Activated CD4-positive, alpha-beta T cell treated with anti-CD3 and anti-CD28 coated beads for 4 hours (primary cell): Measurements from ENCODE around the gene A2M.

ENCODE experiments used
- DNase-seq, 2 donors: peaks; one replicate each; pipeline ENCODE4 v3.0.0-alpha.2; 2020

Gene A2M

DNA sequence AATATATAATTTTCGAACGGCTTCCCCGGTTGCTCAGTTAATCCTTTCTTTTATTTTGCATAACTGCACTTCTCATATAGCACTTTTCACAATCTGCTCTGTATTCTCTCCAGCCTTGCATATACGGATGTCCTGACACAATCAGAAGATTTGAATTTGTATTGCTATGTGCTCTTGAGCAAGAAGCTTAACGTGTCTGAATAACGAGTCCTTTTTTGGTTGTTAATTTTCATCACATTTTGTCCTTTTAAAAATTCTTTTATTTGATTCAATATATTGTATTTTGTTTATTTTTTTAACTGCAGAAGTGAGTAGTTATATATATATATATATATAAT, 17.6 kb downstream of the A2M start:
- no peak for DNase-seq

DNA sequence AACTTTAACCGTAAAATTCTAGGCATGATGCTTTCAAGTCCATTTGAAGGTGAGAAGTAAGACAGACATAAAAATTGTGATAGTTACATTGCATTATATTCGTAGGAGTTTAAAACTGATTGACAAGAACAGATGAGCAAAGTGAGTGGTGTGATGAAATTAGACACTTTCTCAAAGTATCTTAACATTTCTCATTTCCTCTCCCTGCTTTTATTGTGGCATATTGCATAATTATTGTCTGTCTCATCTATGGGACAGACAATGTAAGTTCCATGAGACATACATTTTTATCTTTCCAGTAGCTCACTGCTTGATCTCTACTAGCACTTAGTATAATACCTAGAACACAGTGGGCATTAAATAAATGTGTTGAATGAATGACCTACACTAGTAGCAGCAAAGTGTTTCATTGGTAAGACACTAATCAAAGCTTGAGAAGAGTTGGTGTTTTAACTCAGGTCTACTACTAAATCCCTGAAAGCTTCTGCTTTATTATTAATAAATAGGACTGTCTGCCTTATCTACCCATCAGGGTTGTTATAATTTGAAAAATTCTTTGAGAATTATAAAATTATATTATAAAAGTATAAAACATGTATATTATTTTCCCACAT, 19.0 kb downstream of the A2M start:
- DNase-seq, result no peak

DNA sequence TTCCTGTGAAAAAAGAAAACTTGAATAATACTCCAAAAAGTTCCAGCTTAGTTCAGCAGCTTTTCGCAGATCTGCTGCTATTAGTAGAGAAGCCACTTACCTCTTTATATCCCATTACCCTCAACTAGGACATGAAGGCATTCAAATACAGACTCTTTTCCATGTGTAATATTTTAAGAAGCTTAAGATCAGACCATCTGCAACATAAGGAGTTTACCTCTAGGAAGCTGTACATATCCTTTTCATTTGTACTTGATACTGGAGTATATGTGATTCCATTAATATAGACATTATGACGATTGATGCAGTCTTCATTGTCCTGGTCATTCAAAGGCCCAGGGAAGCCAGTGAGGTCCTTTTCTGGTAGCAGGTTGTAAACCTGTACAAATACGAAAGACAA, 20.4 kb downstream of the A2M start:
- DNase-seq, result no peak

DNA sequence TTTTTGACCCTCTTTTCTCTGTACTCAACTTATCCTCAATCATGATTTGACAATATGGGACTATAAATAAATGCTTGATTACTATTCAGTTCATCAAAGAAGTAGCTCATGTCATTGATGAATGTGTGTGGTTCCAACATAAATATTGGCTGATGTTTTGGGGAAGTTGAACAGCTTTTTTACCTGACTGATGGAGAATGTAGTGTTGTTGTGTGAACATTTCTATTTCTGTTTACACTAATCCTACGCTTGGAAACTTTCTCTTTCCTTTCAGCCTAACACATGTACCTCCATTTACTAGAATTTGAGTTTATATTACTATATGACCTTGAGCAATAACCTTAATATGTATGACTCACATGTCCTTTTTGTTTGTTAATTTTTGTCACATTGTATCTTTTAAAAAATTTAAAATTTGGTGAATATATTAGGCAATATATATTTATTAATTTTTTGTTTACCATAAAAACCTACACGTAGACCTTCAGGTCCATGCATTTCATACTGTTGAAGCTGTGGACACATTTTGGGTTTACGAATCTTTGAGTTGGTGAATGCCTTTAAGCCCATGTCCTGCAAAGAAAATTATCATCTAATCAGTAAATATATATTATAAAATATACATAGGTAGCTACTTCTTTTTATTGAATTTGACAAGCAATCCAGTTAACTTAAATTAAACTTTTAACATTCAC, 21.1 kb downstream of the A2M start:
- no peak for DNase-seq

DNA sequence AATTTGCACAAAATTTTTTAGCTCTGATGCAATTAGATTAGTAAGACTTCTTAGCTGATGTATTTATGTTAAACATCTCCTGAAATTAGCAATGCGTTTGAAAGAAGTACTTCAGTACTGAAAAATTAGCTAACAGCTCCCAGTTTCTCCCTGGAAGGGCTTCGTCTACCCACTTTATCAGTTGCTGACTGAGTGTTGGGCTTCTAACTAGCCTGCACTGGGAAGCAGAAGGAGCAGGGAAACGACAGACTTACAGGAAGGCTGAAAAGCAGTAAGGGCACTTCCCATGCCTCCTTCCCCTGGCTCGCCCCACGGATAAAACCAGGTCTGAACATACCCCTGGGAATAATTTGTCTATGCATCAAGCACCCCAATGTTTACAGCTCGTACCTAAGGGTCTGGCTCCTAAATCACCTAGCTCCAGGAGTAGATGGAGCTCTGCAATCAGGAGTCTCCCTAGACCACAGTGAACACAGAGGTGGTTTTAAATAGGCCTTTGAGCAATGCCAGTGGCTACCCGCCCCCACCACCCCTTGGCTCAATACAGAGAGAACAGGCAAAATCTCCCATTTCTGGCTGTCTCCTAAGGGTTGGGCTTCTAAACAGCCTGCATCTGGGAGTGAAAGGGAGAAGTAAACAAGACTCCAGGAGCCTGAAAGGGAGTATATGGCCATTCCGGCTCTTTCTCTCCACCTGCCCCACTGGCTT, 23.7 kb downstream of the A2M start:
- no peak for DNase-seq

DNA sequence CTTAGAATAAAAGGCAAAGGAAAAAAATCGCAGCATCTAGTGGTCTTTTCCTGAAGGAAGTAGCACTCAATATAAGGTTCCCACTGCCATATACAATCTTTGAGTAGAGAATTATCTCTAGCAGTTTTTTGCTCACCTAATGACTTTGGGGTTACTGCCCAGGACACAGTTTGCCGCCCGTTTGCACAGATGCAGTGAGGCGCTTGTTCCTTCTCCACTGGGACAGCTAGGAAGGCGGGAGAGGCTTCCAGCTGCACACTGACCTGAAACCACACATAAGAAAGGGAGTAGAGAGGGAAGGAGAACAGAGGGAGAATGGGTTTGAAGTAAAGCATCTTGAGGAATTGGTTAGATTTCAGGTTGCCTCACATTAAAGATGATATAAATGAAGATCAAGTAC, 25.5 kb downstream of the A2M start:
- no peak for DNase-seq

DNA sequence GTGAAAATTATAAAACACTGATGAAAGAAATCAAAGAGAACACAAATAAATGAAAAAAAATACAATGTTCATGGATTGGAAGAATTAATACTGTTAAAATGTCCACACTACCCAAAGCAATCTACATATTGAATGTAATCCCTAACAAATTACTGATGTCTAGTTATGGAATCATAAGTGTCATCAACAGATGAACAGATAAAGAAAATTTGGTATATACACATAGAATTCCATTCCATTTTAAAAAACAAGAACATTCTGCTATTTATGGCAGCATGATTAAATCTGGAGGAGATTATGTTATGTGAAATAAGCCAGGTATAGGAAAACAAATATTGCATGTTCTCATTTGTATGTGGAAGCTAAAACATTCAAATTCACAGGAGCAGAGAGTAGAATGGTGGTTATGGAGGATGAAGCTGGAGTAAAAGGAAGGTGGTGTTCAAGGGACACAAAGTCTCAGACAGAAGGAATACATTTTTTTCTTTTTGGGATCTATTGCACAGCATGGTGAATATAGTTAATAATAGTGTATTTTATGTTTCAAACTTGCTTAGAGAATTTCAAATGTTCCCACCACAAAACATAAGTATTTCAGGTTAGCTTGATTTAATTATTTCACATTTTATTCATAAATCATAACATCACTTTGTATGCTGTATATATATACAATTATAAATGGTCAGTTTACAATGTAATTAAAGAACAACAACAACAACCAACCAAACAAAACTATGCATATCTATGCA, 28.5 kb downstream of the A2M start:
- no peak for DNase-seq

DNA sequence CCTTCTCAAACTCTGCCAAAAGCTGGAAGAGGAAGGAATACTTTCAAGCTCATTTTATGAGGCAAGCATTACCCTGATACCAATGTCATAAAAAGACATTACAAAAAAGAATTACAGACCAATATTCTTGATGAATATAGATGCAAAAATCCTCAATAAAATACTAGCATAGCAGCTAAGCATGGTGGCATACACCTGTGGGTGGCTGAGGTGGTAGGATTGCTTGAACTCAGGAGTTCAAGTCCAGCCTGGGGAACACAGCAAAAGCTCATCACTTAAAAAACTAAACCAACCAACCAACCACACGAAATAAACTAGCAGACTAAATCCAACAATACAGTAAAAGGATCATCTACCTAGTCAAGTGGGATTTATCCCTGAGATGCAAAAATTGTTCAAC, 29.6 kb downstream of the A2M start:
- no peak for DNase-seq

DNA sequence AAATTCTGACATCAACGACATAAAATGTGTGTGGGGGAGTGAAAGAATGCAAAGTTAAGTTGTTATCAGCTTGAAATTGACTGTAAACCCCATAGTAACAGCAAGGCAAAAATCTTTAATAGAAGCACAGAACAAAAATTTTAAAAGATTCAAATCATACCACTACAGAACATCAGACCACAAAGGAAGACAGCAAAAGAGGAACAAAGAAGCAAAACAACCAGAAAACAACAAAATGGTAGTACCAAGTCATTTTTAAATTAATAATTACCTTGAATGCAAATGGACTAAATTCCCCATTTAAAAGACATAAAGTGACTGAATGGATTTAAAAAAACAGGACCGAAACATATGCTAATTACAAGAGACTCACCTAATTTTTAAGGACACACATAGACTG, 31.3 kb downstream of the A2M start:
- DNase-seq, result no peak

DNA sequence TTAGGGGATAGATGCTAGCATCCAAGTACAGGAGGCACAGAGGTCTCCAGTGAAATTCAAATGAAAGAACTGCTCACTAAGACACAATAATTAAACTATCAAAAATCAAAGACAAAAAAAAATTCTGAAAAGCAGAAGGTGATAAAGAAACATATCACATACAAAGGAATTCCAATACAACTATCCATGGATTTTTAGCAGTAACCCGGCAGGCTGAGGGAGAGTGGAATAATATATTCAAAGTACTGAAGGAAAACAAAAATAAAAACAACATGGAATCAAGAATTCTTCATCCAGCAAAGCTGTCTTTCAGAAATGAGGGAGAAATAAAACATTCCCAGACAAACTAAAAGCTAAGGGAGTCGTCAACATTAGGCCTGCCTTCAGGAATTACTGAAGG, 31.9 kb downstream of the A2M start:
- DNase-seq, result no peak

DNA sequence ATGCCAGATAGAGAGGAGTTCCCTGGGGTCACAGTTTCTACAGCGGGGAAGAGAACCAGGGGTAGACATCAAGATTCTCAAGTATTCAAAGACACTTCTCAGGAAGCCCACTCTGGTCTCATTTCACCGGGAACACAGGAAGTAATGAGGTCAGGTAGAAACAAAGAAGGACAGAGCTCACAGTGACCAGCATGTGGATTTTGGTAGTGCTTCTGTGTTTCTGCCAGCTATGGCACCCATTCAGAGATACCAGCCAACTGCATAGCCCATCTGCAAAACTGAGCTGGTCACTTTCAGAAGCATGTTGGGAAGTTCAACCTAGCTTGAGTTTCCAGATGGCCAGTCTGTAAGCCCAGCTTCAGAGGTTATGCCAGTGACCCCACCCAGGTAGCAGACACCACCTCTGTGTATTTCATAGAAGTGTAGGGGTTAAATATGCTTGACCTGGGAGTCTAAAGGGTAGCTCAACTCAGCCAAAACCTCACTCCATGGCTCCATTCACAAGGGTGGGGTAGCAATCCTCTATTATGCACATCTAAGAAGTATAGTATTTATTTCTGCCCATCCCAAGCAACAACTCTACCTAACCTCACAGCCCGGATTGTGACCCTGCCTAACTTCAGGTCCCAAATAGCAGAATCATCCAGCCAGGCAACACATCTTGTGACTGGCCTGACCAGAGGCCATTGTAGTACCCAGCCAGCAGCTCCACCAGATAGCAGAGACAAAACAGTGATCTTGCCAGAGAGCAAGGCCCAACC, 33.9 kb downstream of the A2M start:
- no peak for DNase-seq

DNA sequence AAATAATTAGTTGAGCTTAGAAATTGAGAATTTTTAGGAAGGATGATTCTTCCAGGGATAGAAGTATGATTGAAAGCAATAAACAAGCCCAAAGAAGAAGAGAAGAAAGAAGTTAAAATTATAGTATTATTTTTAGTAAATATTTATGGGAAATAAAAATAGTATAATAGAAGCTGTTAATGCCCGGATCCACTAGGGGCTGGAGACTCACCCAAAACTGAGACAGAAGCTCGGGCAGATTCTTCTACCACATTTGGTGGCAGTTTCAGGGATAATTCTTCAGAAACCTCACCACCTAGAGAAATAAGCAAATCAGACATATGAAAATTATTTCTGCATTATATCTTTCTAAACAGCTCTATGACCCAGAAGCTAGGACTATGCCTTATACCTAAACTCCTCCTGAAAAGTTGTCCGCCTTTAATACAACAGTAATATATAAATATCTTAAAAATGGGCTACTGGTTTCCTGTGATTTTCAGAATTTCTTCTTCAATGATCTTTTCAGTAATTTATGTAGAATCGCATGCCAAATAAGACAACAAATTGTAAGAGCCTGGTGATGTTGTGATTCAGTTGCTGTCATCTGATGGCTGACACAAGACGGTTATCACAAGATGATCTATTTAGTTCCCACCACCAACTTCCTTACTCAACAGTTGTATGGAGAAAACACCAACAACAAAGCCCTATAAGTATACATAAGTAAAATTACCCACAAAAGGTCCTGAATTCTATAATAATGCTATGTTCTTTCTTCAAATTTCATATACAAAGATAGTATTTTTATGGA, 35.6 kb downstream of the A2M start:
- no peak for DNase-seq

DNA sequence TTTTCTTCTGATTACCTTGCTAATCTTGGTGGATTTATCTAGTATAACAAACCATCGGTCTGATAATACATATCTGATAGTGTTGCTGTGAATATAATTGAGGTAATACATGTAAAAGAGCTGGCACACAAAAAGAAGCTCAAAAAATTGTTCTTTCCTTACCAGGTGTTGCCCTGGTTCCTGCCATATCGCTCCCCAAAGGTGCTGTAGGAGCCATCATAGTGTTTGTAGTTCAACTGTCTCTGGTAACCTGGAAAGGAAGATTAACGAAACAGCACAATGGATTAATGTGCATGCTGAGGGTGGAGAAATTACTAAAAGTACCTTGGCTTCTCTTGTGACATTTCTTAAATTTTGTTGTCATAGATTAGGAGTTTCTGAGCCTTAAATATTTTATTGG, 36.6 kb downstream of the A2M start:
- no peak for DNase-seq

DNA sequence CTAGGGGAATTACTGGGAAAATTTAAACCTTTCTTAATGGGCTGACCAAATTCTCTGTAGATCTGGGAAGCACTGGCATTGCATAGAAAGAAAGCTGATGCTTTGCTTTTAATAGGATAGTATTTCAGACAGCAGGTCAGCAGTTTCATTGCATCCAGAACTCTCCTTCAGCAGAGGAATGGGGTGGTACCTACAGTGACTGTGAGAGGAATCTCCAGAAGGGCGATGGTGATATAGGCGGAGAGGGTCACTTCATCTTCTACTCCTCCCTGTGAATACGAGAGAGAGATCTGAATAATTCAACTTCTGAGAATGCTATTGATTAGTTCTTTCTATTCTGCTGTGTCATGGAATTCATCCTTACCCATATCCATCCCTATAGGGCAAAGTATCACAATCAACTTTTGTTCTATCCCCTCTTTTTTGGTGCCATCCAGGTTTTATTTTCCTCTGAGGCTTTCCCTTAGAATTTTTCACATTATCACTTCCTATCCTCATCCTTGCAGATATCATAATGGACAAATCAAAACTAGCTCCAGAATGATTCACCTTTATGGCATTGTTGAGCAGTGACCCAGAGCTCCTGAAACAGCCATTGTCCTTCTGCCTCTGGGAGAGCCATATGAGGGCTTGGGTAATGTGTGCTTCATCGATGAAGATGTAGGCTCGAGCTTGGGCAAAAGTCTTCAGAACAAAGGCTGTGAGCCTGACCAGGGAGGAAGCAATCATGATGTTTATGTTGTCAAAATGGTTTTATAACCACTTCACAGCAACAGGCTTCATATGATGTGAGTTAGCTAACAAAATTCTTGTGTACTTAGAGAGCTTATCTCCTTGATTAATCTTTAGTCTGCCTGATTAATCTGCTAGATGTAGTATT, 38.3 kb downstream of the A2M start:
- DNase-seq, result no peak

DNA sequence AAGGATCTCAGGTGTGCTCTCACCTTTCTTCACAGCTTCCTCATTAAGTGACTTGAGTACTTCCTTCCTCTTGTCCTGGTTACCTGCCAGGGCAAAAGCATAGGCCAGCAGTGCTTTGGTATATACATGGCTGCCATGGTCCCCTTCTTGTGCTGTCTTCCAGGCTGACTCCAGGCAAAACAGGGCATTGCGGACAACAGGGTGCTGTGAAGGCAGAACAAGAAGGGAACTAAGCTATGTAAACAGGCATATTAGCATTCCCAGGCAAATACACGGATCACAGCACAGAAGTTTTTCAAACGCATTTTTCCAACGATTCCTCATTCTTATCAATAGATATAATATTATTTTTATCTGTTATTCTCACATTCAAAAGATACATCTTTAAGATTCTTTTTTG, 39.0 kb downstream of the A2M start:
- no peak for DNase-seq

DNA sequence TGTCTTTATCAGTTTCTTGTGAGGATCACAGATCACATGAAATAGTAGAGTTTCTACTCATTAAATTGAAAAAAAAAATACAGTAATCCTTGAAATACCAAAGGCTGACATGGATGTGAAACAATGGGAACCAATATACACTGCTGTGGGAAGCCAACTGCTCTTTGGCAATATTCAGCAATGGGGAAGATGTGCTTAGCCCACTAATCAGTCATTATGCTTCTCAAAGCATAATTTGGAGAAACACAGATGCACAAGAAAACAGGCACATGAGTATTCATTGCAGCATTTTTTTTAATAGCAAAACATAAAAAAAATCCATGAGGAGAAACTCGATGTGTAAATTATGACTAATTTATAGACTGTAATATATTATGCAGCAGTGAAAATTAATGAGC, 40.6 kb downstream of the A2M start:
- DNase-seq, result no peak

DNA sequence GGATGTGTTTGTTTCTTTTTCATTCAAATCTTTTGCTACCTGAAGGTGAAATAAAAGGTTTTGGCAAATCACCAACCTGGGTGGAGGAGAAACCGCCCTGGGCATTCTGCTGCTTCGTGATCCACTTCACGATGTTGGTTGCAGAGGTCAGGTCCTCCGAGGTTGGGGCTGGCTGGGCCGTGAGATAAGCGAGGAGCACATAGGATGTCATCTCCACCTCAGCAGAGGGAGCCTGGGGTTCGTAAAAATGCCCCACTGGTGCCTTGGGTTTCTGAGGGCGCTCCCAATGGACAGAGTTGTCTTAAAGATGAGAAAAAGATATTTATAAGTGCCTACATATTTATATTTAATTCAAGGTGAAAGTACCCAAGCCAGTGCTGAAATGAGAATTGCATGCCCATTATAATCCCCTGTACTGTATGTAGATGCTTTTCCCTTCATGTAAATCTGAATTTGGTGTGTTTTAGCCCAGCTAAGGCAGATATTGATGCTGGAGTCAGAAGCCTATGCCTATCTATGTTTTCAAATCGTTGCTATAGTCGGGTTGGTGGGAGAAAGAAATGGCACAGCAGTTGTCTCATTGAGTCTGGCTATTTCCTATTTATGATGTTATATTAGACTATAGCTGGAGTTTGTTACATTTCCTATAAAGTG, 41.1 kb downstream of the A2M start:
- no peak for DNase-seq

DNA sequence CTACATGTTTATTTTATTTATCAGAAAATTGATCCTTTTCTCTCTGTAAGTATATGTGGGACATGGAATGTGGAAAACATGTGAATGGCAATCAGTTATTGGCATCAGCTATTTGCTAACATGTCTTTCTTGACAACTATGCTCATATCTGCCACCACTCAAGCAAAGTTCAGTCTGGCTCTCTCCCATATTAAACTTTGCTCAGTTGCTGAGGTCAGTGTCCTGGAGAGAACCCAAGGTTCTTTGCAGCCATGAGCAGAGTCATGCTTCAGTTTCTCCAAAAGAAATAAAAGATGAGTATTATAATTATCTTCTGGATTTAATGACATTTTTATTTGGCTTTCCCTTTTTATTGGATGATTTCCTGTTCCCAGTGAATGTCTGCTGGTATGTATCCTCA, 42.6 kb downstream of the A2M start:
- DNase-seq, result no peak

DNA sequence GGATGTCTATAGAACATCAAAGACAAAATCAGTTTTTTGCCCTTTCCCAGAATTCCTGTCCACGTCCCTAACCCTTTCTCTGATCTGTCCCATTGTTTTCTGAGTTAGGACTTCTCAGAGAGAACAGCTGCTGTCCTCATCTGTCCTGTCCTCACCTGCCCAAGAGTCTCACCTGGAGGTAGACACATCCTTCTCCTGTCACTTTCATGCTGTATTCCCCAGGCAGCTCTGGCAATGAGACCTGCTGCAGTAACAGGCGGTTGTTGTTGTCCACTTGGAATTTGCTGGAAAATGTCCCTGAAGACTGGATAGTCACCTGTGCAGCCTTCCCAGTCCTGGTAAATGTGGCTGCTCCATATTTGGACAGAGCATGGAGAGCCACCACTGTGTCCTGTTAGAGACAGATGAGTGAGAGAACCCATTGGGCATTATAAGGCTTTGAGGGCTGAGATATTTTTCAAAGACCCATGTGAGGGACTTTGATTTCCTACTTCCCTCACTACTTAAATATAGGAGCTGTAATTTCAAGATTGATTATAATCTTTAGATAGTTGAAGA, 43.2 kb downstream of the A2M start:
- no peak for DNase-seq

DNA sequence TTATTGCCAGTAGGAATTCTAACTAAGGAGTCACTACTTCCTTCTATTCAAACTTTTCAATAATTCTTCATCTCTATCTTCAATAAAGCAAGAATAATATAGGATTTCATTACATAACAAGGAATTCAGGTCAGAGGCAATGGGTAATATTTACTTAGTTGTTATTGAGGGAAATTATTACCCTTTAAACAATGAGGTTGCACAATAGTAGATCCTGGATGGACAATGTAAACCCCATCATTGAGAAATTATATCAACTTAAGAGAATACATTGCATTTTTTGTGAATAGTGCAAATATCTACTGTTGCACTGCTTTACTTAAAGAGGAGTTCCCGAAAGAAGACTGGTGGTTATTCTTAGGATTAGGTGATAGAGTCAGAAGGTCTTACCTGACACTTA, 43.8 kb downstream of the A2M start:
- no peak for DNase-seq
